ENCODE measurements around the gene SMIM44.

DNA sequence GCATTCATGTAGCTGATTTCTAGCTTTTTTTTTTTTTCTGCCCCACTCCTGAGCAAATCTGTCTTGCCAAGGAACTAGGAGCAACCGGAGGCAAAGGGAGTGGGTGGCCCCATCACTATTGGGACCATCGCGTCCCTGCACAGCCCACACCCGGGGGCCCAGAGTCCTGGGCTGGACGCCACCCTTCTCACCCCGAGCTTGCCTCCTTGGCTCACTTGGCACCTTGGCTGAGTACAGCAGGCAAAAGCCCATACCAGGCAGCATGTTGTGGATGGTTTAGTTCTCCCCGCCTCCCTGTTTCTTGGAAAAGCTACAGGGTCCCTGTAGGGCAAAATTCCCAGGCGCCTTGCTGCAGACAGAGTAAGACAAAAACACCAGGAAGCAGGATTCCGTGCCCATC is 16.6 kb downstream of the SMIM44 start:
- TF ChIP-seq, protein P1, sequence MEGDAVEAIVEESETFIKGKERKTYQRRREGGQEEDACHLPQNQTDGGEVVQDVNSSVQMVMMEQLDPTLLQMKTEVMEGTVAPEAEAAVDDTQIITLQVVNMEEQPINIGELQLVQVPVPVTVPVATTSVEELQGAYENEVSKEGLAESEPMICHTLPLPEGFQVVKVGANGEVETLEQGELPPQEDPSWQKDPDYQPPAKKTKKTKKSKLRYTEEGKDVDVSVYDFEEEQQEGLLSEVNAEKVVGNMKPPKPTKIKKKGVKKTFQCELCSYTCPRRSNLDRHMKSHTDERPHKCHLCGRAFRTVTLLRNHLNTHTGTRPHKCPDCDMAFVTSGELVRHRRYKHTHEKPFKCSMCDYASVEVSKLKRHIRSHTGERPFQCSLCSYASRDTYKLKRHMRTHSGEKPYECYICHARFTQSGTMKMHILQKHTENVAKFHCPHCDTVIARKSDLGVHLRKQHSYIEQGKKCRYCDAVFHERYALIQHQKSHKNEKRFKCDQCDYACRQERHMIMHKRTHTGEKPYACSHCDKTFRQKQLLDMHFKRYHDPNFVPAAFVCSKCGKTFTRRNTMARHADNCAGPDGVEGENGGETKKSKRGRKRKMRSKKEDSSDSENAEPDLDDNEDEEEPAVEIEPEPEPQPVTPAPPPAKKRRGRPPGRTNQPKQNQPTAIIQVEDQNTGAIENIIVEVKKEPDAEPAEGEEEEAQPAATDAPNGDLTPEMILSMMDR (IDR thresholded peaks at IDR 0.05): no peak
- TF ChIP-seq POLR2AphosphoS5 (IDR thresholded peaks at IDR 0.05; ENCODE audit: insufficient read depth in 1 of 2, low read depth in 1 of 2): no peak
